GM18511 (cell line): ENCODE measurements around the gene SCN8A.
"Not testable (repeated sequence)": the region's sequence is repeated elsewhere in the genome, so short reads cannot be mapped to it uniquely, and the experiment has no call there.

Experiments used
- ATAC-seq: cut with Tn5 transposase; IDR thresholded peaks from one replicate; pipeline ENCODE4 v1.9.1; 2021; ENCODE audit warnings: mild to moderate bottlenecking, moderate library complexity; ENCODE audit not compliant: unreplicated experiment

The SCN8A gene

DNA sequence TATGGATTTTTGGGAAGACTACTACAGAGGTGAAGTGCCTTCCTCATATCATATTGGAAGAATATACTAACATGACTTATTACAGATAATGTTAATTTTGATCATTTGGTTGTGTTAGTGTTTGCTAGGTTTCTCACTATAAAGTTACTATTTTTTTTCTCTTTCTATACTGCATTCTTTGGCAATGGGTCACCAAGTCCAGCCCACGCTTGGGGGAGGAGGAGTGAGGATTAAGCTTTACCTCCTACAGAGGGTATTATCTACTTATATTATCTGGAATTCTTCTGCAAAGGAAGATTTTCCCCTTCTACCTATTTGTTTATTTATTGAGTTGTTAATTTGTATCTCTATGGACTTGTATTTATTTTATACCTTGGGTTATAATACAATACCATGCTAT lies 31.5 kb downstream of the SCN8A start:
- ATAC-seq, result no peak

DNA sequence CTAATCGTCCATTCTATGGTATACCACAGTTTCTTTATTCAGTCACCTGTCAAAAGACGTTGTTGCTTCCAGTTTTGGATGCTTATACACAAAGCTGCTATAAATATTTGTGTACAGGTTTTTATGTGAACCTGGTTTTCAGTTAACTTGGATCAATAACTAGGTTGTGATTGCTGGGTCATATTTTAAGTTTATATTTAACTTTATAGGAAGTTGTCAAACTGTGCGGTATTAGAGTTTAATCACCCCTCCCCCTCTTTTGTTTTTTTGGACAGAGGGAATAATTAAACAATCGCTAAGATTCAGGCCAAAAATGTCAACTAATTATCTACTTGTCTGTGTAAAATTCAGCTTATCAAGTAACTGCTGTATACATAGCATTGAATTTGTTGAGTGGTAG lies 34.3 kb downstream of the SCN8A start:
- no peak for ATAC-seq

DNA sequence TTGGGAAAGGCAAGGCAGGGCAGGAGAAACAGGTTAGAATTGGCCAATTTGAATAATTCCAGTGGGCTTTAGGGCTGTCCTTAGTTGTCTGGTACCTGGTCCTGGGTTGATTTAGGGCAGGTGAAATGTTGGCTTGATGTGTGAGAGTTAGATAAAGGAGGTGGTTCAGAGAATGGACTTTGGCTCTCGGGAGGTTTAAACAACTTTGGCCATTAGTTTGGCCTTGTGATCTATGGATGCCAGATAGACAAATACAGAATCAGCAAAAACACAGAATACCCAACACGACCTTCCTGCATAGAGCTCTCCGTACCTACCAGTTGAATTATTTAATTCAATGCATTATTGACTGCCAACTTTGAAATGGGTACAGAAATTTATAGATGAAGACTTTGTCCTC lies 35.1 kb downstream of the SCN8A start:
- ATAC-seq, result no peak

DNA sequence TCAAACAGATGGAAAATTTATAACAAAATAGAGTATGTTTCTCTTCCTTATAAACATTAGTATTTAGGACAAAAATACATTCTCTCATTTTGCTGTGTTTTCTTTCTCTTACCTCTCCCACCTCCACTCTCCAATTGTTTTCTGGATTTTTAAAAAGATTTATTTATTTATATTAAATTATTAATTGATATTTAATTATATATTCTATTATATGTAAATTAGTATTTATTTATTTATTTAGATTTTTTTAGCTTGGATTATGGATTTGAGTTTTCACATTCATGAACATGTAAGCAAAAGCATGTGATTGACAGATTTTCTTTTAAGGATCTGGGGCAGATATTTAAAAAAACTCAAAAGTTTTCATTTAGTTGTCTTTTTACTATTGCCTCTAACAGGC lies 35.6 kb downstream of the SCN8A start:
- no peak for ATAC-seq

DNA sequence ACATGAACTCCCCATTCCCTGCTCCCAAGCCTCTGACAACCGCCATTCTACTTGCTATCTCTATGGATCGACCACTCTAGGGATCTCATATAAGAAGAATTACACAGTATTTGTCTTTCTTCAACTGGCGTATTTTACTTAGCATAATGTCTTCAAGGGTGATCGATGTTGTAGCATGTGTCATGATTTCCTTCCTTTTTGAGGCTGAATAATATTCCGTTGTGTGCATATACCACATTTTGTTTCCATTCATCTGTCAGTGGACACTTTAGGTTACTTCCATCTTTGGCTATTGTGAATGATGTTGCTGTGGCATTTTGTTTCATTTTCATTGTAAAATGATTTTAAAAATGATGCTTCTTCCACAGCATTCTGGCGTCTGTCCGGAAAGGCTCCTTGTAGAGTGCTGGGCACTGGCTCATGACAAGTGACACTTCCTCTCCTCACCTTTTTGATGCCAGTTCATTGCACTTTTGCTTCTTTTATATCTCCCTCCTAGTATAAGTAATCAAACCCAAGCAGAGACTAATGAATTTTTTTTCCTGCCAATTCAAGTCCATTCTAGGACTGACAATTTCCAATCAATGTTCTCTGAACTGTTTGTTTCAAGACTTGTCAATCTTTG lies 39.3 kb downstream of the SCN8A start:
- no peak for ATAC-seq

DNA sequence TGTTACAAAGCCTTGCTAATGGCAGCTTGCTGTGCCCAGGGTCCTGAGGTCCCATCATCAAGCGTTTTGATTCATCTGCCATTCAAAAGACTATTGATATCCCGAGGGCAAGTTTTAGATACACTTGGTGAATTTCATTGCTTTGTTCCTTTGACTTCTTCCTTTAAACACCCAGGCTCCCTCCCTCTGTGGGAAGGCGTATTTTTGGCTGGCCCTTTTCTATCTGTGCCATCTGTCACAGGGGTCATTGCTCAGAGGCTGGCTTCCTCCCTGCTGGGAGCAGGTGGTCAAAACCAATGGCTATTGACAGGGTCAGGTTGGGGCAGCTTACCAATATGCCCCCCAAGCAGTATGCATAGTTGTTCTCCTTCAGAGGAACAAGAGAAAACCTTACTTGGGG lies 40.0 kb downstream of the SCN8A start:
- ATAC-seq, result no peak

DNA sequence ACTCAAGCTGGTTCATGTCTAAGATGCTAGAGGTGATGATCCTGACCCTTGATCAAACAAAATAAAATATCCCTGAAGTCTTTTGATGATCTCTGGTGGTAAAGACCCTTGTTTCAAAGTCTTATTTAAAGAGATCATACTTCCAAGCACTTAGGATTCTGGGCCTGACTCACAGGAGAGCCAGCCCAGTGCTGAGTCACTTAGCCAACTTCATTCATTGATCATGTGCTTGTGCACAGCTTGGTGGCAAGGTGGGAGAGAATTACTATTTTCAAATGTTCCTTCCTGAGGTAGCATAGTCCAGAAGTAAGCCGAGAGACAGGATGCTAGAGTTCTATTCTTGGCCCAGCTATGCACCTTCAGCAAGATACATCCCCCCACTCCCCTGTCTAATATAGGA lies 40.6 kb downstream of the SCN8A start:
- no peak for ATAC-seq

DNA sequence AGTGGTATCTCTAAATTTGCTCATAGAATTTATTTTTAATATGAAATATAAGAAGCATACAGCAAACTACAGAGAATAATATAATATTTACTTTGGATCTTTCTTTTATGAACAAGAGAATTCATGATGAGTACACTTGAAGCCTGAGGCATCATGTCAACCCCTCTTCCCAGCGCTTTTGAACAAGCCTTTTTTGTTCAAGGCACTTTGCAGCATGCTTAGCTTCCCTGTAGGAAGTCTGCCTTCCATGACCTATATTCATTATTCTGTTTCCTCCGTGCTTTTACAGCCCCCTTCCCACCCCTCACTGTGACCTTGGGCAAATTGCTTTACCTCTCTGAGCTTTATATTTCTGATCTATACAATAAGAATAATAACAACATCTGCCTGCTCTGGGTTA lies 41.6 kb downstream of the SCN8A start:
- ATAC-seq, result no peak

DNA sequence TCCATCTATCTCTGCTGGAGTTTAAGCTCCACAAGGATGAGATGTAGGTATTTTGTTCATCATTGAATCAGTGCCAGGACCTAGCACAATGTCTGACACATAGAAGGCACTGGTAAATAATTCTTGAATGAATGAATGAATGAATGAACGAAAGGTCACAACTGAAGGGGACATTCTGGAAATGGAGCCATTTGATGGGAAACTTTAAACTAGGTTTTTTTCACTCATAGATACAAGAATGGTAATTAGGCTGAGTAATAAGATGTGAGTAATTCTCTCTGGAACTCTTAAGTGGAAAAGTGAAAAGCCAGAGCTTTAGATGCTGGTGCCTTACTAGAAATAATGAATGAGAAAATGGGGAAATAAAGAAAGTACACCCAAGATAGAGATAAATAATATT lies 44.3 kb downstream of the SCN8A start:
- no peak for ATAC-seq

DNA sequence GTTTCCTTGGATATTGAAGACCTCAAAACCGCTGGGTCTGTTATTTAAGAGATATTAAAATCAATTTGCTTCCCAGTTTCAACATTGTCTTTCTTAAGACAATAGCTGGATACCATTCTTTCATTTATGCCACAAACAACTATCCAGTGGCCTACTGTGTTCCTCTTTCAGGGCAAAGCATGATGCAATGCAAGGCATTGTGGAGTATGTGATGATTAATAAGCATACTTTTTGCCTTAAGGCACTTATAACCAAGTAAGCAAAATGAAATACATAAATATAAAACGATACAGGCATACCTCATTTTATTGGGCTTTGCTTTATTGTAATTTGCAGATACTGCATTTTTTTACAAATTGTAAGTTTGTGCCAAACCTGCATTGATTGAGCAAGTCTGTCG lies 45.5 kb downstream of the SCN8A start:
- no peak for ATAC-seq

DNA sequence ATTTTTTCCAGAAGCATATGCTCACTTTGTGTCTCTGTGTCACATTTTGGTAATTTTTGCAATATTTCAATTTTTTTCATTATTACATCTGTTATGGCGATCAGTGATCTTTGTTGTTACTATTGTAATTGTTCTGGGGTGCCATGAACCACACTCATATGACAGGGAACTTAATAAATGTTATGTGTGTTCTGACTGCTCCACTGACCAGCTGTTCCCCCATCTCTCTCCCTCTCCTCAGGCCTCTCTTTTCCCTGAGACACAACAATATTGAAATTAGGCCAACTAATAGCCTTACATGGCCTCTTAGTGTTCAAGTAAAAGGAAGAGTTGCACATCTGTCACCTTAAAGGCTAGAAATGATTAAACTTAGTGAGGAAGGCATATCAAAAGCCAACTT lies 46.0 kb downstream of the SCN8A start:
- ATAC-seq, result no peak

DNA sequence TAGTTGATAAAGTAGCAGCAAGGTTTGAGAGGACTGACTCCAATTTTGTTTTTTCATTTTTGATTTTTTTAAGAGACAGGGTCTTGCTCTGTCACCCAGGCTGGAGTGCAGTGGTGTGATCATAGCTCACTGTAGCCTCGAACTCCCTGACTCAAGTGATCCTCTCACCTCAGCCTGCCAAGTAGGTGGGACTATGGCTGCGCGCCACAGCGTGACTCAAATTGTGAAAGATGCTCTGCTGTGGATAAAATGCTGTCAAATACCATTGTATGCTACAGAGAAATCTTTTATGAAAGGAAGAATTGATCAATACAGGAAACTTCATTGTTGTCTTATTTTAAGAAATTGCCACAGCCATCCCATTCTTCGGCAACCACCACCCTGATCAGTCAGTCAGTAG lies 48.3 kb downstream of the SCN8A start:
- no peak for ATAC-seq

DNA sequence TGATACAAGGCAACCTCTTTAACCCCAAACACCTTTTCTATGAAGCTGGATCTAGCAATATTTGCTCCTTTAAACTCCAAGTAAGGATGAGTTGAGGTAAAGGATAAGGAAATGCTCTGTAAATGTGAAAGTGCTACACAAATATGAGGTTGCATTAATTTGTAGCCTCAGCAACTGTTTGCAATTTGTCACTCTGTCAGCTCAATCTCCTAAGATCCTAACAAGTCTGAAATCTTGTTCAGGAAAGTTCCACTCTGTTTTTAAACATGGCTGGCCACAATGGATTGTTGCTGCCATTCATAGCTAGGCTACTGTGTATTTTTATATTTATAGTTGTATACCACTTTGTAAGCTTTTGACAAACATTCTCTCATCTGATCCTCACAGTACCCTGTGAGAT lies 51.3 kb downstream of the SCN8A start:
- no peak for ATAC-seq

DNA sequence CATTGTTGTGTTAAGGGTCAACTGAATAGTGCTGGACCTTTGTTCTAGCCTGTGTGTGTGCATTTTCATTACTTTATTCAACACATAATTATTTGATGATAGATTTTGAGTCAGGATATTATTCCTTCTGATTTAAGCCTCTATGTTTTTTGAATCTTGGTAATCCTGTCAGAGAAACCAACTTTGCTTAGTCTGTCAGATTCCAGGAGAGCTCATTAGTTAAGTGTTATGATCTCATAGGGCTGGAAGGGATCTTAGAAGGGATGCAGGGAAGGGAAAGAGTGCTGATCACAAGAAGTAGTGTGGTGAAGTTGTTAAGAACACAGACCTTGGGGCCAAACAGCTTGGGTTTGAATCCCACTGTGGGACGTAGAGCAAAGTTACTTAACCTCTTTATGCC lies 52.9 kb downstream of the SCN8A start:
- ATAC-seq, result no peak

DNA sequence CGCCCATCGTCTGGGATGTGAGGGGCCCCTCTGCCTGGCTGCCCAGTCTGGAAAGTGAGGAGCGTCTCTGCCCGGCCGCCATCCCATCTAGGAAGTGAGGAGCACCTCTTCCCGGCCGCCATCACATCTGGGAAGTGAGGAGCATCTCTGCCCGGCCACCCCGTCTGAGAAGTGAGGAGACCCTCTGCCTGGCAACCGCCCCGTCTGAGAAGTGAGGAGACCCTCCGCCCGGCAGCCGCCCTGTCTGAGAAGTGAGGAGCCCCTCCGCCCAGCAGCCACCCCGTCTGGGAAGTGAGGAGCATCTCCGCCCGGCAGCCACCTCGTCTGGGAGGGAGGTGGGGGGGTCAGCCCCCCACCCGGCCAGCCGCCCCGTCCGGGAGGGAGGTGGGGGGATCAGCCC lies 53.7 kb downstream of the SCN8A start:
- ATAC-seq, result not testable (repeated sequence)

DNA sequence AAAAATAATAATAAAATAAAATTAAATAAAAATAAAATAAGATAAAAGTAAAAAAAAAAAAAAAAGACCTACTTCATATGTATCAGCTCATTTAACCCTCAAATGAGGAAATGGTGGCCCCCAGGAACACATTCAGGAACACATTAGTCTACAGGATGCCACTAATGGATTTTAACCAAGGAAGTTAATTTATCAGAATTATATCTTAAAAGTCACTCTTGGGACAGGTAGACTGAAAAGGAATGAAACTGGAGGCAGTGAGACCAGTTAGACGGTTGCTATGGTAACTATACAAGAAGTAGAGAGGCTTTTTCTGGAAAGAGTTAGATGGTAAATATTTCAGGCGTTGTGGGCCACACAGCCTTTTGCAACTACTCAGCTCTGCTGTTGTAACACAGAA lies 54.9 kb downstream of the SCN8A start:
- ATAC-seq, result no peak

DNA sequence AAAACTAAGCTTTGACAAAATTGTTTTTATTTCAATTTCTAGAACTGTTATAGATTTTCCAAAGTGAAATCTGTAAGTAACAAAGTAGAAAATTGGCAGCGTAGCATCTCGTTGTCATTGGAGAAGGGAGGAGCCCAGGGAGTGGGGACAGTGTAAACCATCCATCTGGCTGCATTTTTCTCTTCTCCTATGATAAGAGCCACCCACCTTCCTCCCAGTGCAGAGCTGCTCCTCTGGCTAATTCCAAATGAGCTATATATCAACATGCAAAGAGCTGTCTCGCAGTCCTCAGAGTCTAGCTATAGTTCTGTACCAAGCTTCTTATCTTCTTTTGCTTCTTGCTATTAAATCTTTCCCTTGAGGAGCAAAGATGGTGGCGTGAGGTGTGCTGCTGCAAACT lies 56.6 kb downstream of the SCN8A start:
- ATAC-seq, result no peak

DNA sequence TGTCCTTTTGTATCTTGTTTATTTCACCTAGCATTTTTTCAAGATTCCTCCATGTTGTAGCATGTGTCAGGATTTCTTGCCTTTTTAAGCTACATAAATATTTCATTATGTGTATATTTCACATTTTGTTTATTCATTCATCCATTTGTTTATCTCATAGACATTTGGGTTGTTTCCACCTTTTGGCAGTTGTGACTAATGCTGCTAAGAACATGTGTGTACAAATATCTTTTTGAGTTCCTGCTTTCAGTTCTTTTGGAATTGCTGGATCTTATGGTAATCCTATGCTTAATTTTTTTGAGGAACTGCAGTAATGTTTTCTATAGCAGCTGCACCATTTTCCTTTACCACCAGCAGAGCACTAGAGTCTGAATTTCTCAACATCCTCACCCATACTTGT lies 62.4 kb downstream of the SCN8A start:
- ATAC-seq, result no peak

DNA sequence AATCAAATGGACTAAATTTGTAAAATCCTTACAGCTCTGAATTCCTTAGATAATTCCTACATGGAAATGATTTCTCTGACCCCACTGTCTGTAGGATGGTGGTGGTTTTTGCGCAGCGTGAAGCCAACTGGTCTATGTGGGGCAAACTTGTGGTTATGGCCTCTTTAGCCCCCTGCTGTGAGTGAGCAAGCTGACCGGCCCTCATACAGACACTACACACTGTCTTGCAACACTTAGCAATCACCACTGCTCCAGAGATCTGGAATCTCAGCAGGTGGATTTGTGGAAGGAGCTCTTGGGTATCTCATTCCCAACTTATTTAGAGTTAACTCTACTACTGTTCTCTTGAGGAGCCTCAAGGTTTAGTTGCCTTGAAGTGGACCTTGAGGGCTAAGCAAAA lies 70.2 kb downstream of the SCN8A start:
- ATAC-seq, result no peak

DNA sequence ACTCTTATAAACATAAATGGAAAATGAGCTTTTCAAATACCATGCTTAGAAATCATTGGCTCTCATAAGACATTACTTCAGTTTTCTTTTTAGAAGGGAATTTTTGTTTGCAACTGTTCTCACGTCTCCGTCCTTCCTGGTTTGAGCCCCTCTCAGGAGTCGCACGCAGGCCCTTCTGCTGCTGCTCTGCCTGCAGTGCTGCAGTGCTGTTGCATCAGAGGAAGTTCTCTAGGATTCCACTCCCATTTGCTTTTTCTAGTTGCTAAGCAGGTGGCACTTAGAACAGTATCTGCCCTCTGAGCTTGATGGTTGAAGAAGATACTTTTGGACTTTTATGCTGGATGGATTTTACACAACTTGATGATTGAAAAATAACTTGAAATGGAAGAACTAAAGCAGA lies 70.8 kb downstream of the SCN8A start:
- ATAC-seq, result no peak

DNA sequence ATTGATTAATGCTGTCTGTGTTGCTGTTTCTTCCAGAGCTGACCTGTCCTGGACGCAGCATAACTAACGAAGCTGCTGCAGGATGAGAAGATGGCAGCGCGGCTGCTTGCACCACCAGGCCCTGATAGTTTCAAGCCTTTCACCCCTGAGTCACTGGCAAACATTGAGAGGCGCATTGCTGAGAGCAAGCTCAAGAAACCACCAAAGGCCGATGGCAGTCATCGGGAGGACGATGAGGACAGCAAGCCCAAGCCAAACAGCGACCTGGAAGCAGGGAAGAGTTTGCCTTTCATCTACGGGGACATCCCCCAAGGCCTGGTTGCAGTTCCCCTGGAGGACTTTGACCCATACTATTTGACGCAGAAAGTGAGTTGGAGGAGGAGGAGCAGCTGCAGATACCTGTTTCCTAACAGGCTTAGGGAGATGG lies 71.7 kb downstream of the SCN8A start:
- ATAC-seq, result no peak

DNA sequence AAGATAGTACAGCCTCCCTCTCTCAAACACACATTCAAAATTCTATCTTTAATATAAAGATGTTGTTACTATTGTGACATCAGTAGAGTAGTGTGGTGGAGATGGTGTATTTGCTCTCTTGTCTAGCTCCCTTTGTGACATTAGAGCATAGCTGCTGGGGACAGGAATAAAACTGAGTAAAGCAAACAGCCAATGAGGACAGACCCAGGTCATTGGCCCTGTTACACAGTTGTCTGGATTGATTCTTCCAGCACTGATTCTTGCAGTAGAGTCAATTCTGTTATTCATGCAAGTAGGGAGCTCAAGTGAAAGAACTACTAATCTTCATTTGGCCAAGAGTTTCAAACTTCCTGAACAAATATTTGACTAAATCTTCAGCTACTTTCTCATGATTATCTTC lies 72.4 kb downstream of the SCN8A start:
- no peak for ATAC-seq

DNA sequence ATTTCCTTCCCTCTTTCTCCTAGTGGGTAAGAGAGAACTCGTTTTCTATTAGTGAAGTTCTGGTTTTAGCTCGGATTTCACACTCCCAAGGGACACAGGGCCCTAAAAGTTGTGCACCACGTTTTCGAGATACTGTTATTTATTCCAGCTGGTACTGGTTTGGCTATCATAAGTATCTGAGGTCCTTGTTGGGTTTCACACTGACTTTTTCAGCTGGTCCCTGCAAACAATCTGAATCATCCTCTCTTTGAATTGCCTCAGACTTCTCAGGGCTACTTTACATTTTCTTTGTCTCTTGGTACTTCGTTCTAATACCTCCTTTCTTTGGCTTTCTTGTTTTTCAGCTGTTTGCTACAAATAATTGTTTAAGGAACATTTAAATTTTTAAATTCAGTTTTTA lies 75.7 kb downstream of the SCN8A start:
- ATAC-seq, result no peak

DNA sequence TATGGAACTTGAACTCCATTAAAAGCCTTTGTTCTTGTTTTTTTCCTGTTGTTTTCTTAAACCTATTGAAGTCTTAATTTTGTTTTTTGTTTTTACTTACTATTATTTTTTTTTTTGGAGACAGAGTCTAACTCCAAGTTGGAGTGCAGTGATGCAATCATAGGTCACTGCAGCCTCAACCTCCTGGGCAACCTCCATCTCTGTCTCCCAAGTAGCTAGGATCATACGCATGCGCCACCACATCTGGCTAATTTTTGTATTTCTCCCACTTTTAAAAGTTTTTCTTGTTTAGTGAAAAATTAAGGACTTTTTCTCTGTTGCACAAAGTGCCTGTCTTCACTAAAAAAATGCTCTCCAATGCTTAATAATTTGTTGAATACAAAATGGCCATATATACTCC lies 76.2 kb downstream of the SCN8A start:
- no peak for ATAC-seq
